Neural progenitor cell (in vitro differentiated cells): ENCODE results near the gene PPIP5K1.

ENCODE experiments used
- CTCF ChIP-seq: fragments of 200-600 bp; sonication (generic); IDR thresholded peaks from 2 replicates; pipeline ENCODE4 v1.5.1; 2017; ENCODE audit warnings: antibody characterized with exemption, mild to moderate bottlenecking
- EZH2 ChIP-seq: fragments of 200-600 bp; sonication (generic); IDR thresholded peaks from 2 replicates; pipeline ENCODE4 v1.6.1; 2017; ENCODE audit warnings: antibody characterized with exemption, mild to moderate bottlenecking, moderate library complexity
- EZH2phosphoT487 ChIP-seq: fragments of 200-600 bp; sonication (generic); IDR thresholded peaks from 2 replicates; pipeline ENCODE4 v1.6.1; 2017; ENCODE audit warnings: antibody characterized with exemption

GRCh38 chr15:43509660-43510199 lies 80.3 kb downstream of the PPIP5K1 start:
- TF ChIP-seq CTCF (no peak), EZH2phosphoT487 (no peak), EZH2 (no peak)
